ENCODE data around the gene MACO1. TPM values are rescaled to one million over a fixed set of nuclear protein-coding genes. Genes with fewer than 3 reads are reported as not detected.

MACO1 gene
- total and polyA plus RNA-seq, 9 of the 15 experiments (the other 6 are each of a cell fraction or from before 2014, with no cell fraction given), result 4.6 to 28.4 (median 21.7) TPM

- peak; percentile 52; the same call in 1 of the 2 replicates for TF ChIP-seq FOXM1 (IDR thresholded peaks at IDR 0.05; ENCODE audit: low read depth)
- no peak for TF ChIP-seq FOXM1 (CRISPR knock-in tag; IDR thresholded peaks at IDR 0.05; ENCODE audit: low read depth)
- TF ChIP-seq SOX6 (IDR thresholded peaks at IDR 0.05), result no peak
- TF ChIP-seq ADNP (tag; IDR thresholded peaks at IDR 0.05), result peak; percentile 99
- peak; percentile 58 for TF ChIP-seq ZFP36 (IDR thresholded peaks at IDR 0.05; ENCODE audit: low read depth, low read length, partially characterized antibody)
- peak; percentile 99 for TF ChIP-seq RBM25 (IDR thresholded peaks at IDR 0.05; ENCODE audit: low read depth, low read length, severe bottlenecking)
- peak; percentile 94 for TF ChIP-seq HDGF (IDR thresholded peaks at IDR 0.05)
- TF ChIP-seq PTBP1 (IDR thresholded peaks at IDR 0.05; ENCODE audit: low read depth, low read length), result peak; percentile 86; the same call in 1 of the 2 replicates
- TF ChIP-seq TFAP4 (CRISPR knock-in tag; IDR thresholded peaks at IDR 0.05; ENCODE audit: borderline replicate concordance), result peak; percentile 57
- no peak for TF ChIP-seq CREB1 (IDR thresholded peaks at IDR 0.05)
- 0 out of 2 replicates have a peak, but pooled peaks have one; percentile 45 for TF ChIP-seq CREB1 (CRISPR knock-in tag; IDR thresholded peaks at IDR 0.05)
- TF ChIP-seq ETV5 (CRISPR knock-in tag; IDR thresholded peaks at IDR 0.05; ENCODE audit: low read depth), result 0 out of 2 replicates have a peak, but pooled peaks have one; percentile 20
- 0 out of 2 replicates have a peak, but pooled peaks have one; percentile 58 for TF ChIP-seq KAT7 (CRISPR knock-in tag; IDR thresholded peaks at IDR 0.05; ENCODE audit: borderline replicate concordance)
- TF ChIP-seq HDAC1 (IDR thresholded peaks at IDR 0.05), result peak; percentile 72 to 80; a peak in 3 of 4 replicates
- peak; percentile 65; the same call in 1 of the 2 replicates for TF ChIP-seq DPF2 (IDR thresholded peaks at IDR 0.05)
- TF ChIP-seq RAD21 (CRISPR knock-in tag; conservative IDR thresholded peaks at IDR 0.05 in 1 of 2, IDR thresholded peaks at IDR 0.05 in 1 of 2), result peak in 1 of 2 experiments; percentile 50; a peak in 2 of 4 replicates
- peak; percentile 99 for TF ChIP-seq CBX1 (IDR thresholded peaks at IDR 0.05; ENCODE audit: low read depth)
- TF ChIP-seq NR3C1 (CRISPR knock-in tag; IDR thresholded peaks at IDR 0.05), result no peak
- TF ChIP-seq NCOA4 (IDR thresholded peaks at IDR 0.05; ENCODE audit: partially characterized antibody), result peak; percentile 16
- no peak for TF ChIP-seq RBM17 (IDR thresholded peaks at IDR 0.05; ENCODE audit: borderline replicate concordance, low read depth, low read length)
Measured at GRCh38 chr1:25543005-25543424, 112.3 kb downstream of the MACO1 start (continued).

Measured in K562 (cell line).